Measurements from ENCODE around the gene CYP2S1. TPM values are rescaled to one million over a fixed set of nuclear protein-coding genes. Genes with fewer than 3 reads are reported as not detected.

CYP2S1 gene
- total RNA-seq, 4 donors from 2014 or later = 0.31 to 0.64 TPM; not detected in 2

GRCh38 chr19:41233748-41234240 is 40.8 kb downstream of the CYP2S1 start:
- Histone ChIP-seq H3K27ac (no peak overlapping the region), H3K4me1 (no peaks in the 10 kb centered on the region), H3K27me3 (peaks cover 0 to 5% (median 0%) of the 10 kb centered on the region in 3 donors), H3K4me3 (no peak overlapping the region), H3K9me3 (no peaks in the 10 kb centered on the region), H3K36me3 (no peaks in the 10 kb centered on the region)
- peak in 1 of 2 donors; percentile 41 for ATAC-seq
- TF ChIP-seq POLR2A (IDR thresholded peaks at IDR 0.05) = no peak
- TF ChIP-seq, protein P1, sequence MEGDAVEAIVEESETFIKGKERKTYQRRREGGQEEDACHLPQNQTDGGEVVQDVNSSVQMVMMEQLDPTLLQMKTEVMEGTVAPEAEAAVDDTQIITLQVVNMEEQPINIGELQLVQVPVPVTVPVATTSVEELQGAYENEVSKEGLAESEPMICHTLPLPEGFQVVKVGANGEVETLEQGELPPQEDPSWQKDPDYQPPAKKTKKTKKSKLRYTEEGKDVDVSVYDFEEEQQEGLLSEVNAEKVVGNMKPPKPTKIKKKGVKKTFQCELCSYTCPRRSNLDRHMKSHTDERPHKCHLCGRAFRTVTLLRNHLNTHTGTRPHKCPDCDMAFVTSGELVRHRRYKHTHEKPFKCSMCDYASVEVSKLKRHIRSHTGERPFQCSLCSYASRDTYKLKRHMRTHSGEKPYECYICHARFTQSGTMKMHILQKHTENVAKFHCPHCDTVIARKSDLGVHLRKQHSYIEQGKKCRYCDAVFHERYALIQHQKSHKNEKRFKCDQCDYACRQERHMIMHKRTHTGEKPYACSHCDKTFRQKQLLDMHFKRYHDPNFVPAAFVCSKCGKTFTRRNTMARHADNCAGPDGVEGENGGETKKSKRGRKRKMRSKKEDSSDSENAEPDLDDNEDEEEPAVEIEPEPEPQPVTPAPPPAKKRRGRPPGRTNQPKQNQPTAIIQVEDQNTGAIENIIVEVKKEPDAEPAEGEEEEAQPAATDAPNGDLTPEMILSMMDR (IDR thresholded peaks at IDR 0.05 in 4 of 5, conservative IDR thresholded peaks at IDR 0.05 in 1 of 5) = no peak
- peak in 1 of 2 donors; percentile 37 for DNase-seq
- in situ Hi-C loops (cut with MboI; ENCODE audit: low sequenced_read_pairs in 4 of 4) (no loop called here), intact Hi-C loops (cut with DNase I; ENCODE audit: low total_unique reads) (no loop called here)

DNA sequence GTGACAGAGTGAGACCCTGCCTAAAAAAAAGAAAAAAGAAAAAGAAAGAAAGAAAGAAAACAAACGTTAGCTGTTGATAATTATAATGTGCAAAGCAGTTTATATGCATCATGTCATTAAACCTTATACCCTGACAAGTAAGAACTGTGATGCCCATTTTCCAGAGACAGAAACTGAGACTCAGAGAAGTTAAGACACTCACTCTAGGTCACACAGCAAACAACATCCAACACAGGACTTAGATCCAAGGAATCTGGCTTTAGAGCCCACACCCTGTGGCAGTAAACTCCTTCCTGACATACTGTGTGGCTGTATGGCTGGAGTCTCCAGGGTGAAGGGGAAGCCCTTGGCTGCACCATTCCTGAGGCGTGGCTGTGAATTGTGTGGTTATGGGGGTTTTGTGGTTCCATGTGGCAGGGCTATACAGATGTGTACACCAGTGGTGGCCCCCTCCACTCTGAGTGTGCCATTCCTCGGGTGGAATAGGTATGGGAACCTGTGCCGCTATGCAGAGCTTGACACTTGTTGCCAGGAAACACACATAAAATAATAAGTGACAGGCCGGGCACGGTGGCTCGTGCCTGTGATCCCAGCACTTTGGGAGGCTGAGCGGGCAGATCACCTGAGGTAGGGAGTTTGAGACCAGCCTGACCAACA is 41.6 kb downstream of the CYP2S1 start:
- no peaks in the 10 kb centered on the region for H3K4me1 ChIP-seq
- TF ChIP-seq, protein P1 (IDR thresholded peaks at IDR 0.05 in 4 of 5, conservative IDR thresholded peaks at IDR 0.05 in 1 of 5) = no peak
- no peak for TF ChIP-seq POLR2A (IDR thresholded peaks at IDR 0.05)

DNA sequence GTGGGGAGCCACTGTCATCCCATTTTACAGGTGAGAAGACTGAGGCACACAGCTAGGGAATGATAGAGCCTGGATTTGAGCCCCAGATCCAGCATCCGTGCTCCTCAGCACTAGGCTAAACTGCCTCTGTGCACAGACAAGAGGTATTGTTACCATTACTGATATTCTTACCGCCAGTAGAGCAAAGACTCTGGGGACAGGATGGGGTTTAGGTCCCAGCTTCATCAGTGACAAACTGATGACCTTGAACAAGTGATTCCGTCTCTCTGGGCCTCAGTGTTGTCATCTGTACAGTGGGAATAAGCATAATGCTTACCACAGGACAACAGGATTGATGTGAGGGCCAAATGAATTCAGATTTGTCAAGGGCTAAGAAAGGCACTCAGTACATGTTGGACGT is 42.5 kb downstream of the CYP2S1 start:
- no peak for ATAC-seq
- no peaks in the 10 kb centered on the region for H3K9me3 ChIP-seq
- H3K4me1 ChIP-seq = no peaks in the 10 kb centered on the region
- DNase-seq = no peak
- peaks cover 0 to 5% (median 0%) of the 10 kb centered on the region in 3 donors for H3K27me3 ChIP-seq
- H3K36me3 ChIP-seq = no peaks in the 10 kb centered on the region
- in situ Hi-C loops (cut with MboI; ENCODE audit: low sequenced_read_pairs in 4 of 4) = no loop called here
- no peak for TF ChIP-seq POLR2A (IDR thresholded peaks at IDR 0.05)
- TF ChIP-seq, protein P1 (IDR thresholded peaks at IDR 0.05 in 4 of 5, conservative IDR thresholded peaks at IDR 0.05 in 1 of 5) = no peak
- H3K27ac ChIP-seq = no peak overlapping the region
- intact Hi-C loops (cut with DNase I; ENCODE audit: low total_unique reads) = no loop called here
- no peak overlapping the region for H3K4me3 ChIP-seq

More for the DNA sequence above, 41.6 kb downstream of the CYP2S1 start:
- H3K4me3 ChIP-seq = no peak overlapping the region
- no peak for ATAC-seq
- peaks cover 0 to 5% (median 0%) of the 10 kb centered on the region in 3 donors for H3K27me3 ChIP-seq
- in situ Hi-C loops (cut with MboI; ENCODE audit: low sequenced_read_pairs in 4 of 4) = no loop called here
- no peaks in the 10 kb centered on the region for H3K9me3 ChIP-seq
- no peak overlapping the region for H3K27ac ChIP-seq
- DNase-seq = no peak
- intact Hi-C loops (cut with DNase I; ENCODE audit: low total_unique reads) = no loop called here
- H3K36me3 ChIP-seq = no peaks in the 10 kb centered on the region

- no peaks in the 10 kb centered on the region for H3K9me3 ChIP-seq
- TF ChIP-seq, protein P1 (IDR thresholded peaks at IDR 0.05 in 4 of 5, conservative IDR thresholded peaks at IDR 0.05 in 1 of 5) = no peak
- TF ChIP-seq POLR2A (IDR thresholded peaks at IDR 0.05) = no peak
- H3K4me1 ChIP-seq = no peaks in the 10 kb centered on the region
- ATAC-seq = no peak
- in situ Hi-C loops (cut with MboI; ENCODE audit: low sequenced_read_pairs in 4 of 4) = no loop called here
- intact Hi-C loops (cut with DNase I; ENCODE audit: low total_unique reads) = no loop called here
- no peak overlapping the region for H3K4me3 ChIP-seq
- H3K36me3 ChIP-seq = no peaks in the 10 kb centered on the region
- no peaks in the 10 kb centered on the region for H3K27me3 ChIP-seq
- no peak overlapping the region for H3K27ac ChIP-seq
- no peak for DNase-seq
Measured at GRCh38 chr19:41238244-41238643, 45.2 kb downstream of the CYP2S1 start.
